Trophoblast cell (in vitro differentiated cells and primary cell): ENCODE data around the gene DNAI1.

Source experiments
- DNase-seq, 2 donors: peaks; one replicate each; pipeline ENCODE4 v3.0.0-alpha.2; 2016
- H2AFZ ChIP-seq: 2 replicates; pipeline ENCODE4 v1.6.1; 2013; ENCODE audit warnings: low read length, moderate library complexity, mild to moderate bottlenecking; ENCODE audit not compliant: insufficient read depth, poor library complexity
- H2AK5ac ChIP-seq: 2 replicates; pipeline ENCODE4 v1.6.1; 2013; ENCODE audit warnings: mild to moderate bottlenecking, low read length
- H2BK120ac ChIP-seq: 2 replicates; pipeline ENCODE4 v1.6.1; 2013; ENCODE audit warnings: low read length, mild to moderate bottlenecking, moderate library complexity; ENCODE audit not compliant: insufficient read depth, poor library complexity
- H2BK12ac ChIP-seq: 2 replicates; pipeline ENCODE4 v1.6.1; 2013; ENCODE audit warnings: mild to moderate bottlenecking, low read length, moderate library complexity
- H2BK5ac ChIP-seq: 2 replicates; pipeline ENCODE4 v1.6.1; 2013; ENCODE audit warnings: low read length, low read depth, moderate library complexity, mild to moderate bottlenecking; ENCODE audit not compliant: poor library complexity
- H3K14ac ChIP-seq: 2 replicates; pipeline ENCODE4 v1.6.1; 2013; ENCODE audit warnings: mild to moderate bottlenecking, low read length
- H3K18ac ChIP-seq: 2 replicates; pipeline ENCODE4 v1.6.1; 2013; ENCODE audit warnings: mild to moderate bottlenecking, low read length
- H3K23ac ChIP-seq: 2 replicates; pipeline ENCODE4 v1.6.1; 2013; ENCODE audit warnings: low read length
- H3K27ac ChIP-seq: 2 replicates; pipeline ENCODE4 v1.5.1; 2013; ENCODE audit warnings: low read depth, mild to moderate bottlenecking, inconsistent platforms, low read length, moderate library complexity
- H3K27me3 ChIP-seq: 2 replicates; pipeline ENCODE4 v1.6.1; 2013; ENCODE audit warnings: inconsistent platforms, mild to moderate bottlenecking, low read length, moderate library complexity; ENCODE audit not compliant: insufficient read depth
- H3K36me3 ChIP-seq, 2 experiments: 1 replicate in 1 of 2; 2 replicates in 1 of 2; pipeline ENCODE4 v1.6.1; 2013; ENCODE audit warnings: low read length in 2 of 2, mild to moderate bottlenecking in 2 of 2, moderate library complexity in 1 of 2; ENCODE audit not compliant: insufficient read depth in 2 of 2, control insufficient read depth in 1 of 2
- H3K4ac ChIP-seq: 2 replicates; pipeline ENCODE4 v1.6.1; 2013; ENCODE audit warnings: low read depth, mild to moderate bottlenecking, low read length, moderate library complexity
- H3K4me1 ChIP-seq, 2 experiments: 1 replicate in 1 of 2; 2 replicates in 1 of 2; pipeline ENCODE4 v1.6.1; 2013; ENCODE audit warnings: low read length in 2 of 2, mild to moderate bottlenecking in 2 of 2, moderate library complexity in 1 of 2; ENCODE audit not compliant: insufficient read depth in 2 of 2, control insufficient read depth in 1 of 2
- H3K4me2 ChIP-seq: 2 replicates; pipeline ENCODE4 v1.6.1; 2013; ENCODE audit warnings: inconsistent platforms, mild to moderate bottlenecking, low read length, moderate library complexity
- H3K4me3 ChIP-seq: 2 replicates; pipeline ENCODE4 v1.5.1; 2013; ENCODE audit warnings: mild to moderate bottlenecking, low read depth, low read length, inconsistent platforms
- H3K79me1 ChIP-seq: one replicate; pipeline ENCODE4 v1.6.1; 2013; ENCODE audit warnings: low read length
- H3K79me2 ChIP-seq: 2 replicates; pipeline ENCODE4 v1.6.1; 2013; ENCODE audit warnings: low read length, mild to moderate bottlenecking; ENCODE audit not compliant: control insufficient read depth, insufficient read depth, poor library complexity
- H3K9ac ChIP-seq: 2 replicates; pipeline ENCODE4 v1.6.1; 2013; ENCODE audit warnings: mild to moderate bottlenecking, low read length
- H3K9me3 ChIP-seq: 2 replicates; pipeline ENCODE4 v1.6.1; 2013; ENCODE audit warnings: low read depth, mild to moderate bottlenecking, control low read depth, inconsistent platforms, low read length; ENCODE audit not compliant: insufficient read depth
- H4K12ac ChIP-seq: 2 replicates; pipeline ENCODE4 v1.6.1; 2013; ENCODE audit warnings: low read depth, mild to moderate bottlenecking, low read length, moderate library complexity
- H4K8ac ChIP-seq: 2 replicates; pipeline ENCODE4 v1.6.1; 2013; ENCODE audit warnings: low read depth, mild to moderate bottlenecking, low read length, moderate library complexity
- H4K91ac ChIP-seq: one replicate; pipeline ENCODE4 v1.6.1; 2013; ENCODE audit warnings: low read depth, mild to moderate bottlenecking, low read length, moderate library complexity
- WGBS: extraction: QIAGEN DNeasy Blood & Tissue Kit; methylation state at CpG from one replicate; pipeline ENCODE4 v1.1.7; 2013; ENCODE audit warnings: missing lambda C conversion rate; ENCODE audit not compliant: insufficient read length, insufficient coverage; ENCODE audit errors: extremely low coverage; 5-methylcytosine and 5-hydroxymethylcytosine counted together

DNAI1 gene

GRCh38 chr9:34492051-34492450, 33.4 kb downstream of the DNAI1 start:
- Histone ChIP-seq H4K91ac (no peak overlapping the region), H3K9me3 (no peaks in the 10 kb centered on the region), H2AK5ac (no peak overlapping the region), H3K4ac (no peak overlapping the region), H2BK5ac (no peak overlapping the region), H4K12ac (no peak overlapping the region), H2BK120ac (no peak overlapping the region), H3K79me1 (no peaks in the 10 kb centered on the region), H3K4me1 (no peaks in the 10 kb centered on the region), H3K9ac (no peak overlapping the region), H2BK12ac (no peak overlapping the region), H3K27me3 (no peaks in the 10 kb centered on the region), H3K4me3 (no peak overlapping the region), H4K8ac (no peak overlapping the region), H3K79me2 (no peaks in the 10 kb centered on the region), H3K14ac (no peak overlapping the region), H3K27ac (no peak overlapping the region), H3K36me3 (no peaks in the 10 kb centered on the region), H3K4me2 (no peak overlapping the region), H3K23ac (no peak overlapping the region), H2AFZ (no peak overlapping the region), H3K18ac (no peak overlapping the region)
- DNase-seq = no peak
- WGBS = no CpG with 5 or more reads among the region's 2 CpGs

- peak; percentile 17 to 59 for DNase-seq
- Histone ChIP-seq H2BK120ac (no peak overlapping the region), H3K9me3 (no peaks in the 10 kb centered on the region), H2BK12ac (no peak overlapping the region), H3K4me1 (no peaks in the 10 kb centered on the region), H3K27ac (no peak overlapping the region), H3K23ac (no peak overlapping the region), H4K8ac (no peak overlapping the region), H2BK5ac (no peak overlapping the region), H4K91ac (no peak overlapping the region), H3K27me3 (no peaks in the 10 kb centered on the region), H3K9ac (no peak overlapping the region), H3K79me2 (no peaks in the 10 kb centered on the region), H3K14ac (no peak overlapping the region), H3K36me3 (no peaks in the 10 kb centered on the region), H3K4me2 (no peak overlapping the region), H4K12ac (no peak overlapping the region), H3K4me3 (no peak overlapping the region), H3K18ac (no peak overlapping the region), H3K4ac (no peak overlapping the region), H2AK5ac (no peak overlapping the region), H2AFZ (no peak overlapping the region), H3K79me1 (no peaks in the 10 kb centered on the region)
- no CpG with 5 or more reads among the region's 8 CpGs for WGBS
Observed at GRCh38 chr9:34493972-34494535, 35.4 kb downstream of the DNAI1 start.

- Histone ChIP-seq H3K4me2 (no peak overlapping the region), H2BK12ac (no peak overlapping the region), H2BK120ac (no peak overlapping the region), H3K27me3 (no peaks in the 10 kb centered on the region), H3K27ac (no peak overlapping the region), H3K4me1 (no peaks in the 10 kb centered on the region), H3K79me2 (no peaks in the 10 kb centered on the region), H2AFZ (no peak overlapping the region), H4K8ac (no peak overlapping the region), H4K91ac (no peak overlapping the region), H3K18ac (no peak overlapping the region), H4K12ac (no peak overlapping the region), H3K9me3 (no peaks in the 10 kb centered on the region), H3K4me3 (no peak overlapping the region), H3K9ac (no peak overlapping the region), H3K23ac (no peak overlapping the region), H2AK5ac (no peak overlapping the region), H3K36me3 (no peaks in the 10 kb centered on the region), H3K4ac (no peak overlapping the region), H3K14ac (no peak overlapping the region), H2BK5ac (no peak overlapping the region), H3K79me1 (no peaks in the 10 kb centered on the region)
- DNase-seq = no peak
- no CpG with 5 or more reads among the region's 6 CpGs for WGBS
Observed at GRCh38 chr9:34496149-34496712, 37.6 kb downstream of the DNAI1 start.

- no peak overlapping the region for H3K27ac ChIP-seq
- H3K23ac ChIP-seq = no peak overlapping the region
- no peak overlapping the region for H2BK120ac ChIP-seq
- DNase-seq = no peak
- H2BK5ac ChIP-seq = no peak overlapping the region
- WGBS = no CpG with 5 or more reads among the region's 3 CpGs
- H3K14ac ChIP-seq = no peak overlapping the region
- H3K4me3 ChIP-seq = no peak overlapping the region
- H3K18ac ChIP-seq = no peak overlapping the region
- no peak overlapping the region for H3K4me2 ChIP-seq
- H2AFZ ChIP-seq = no peak overlapping the region
- no peaks in the 10 kb centered on the region for H3K9me3 ChIP-seq
- no peak overlapping the region for H2BK12ac ChIP-seq
- no peak overlapping the region for H2AK5ac ChIP-seq
- H3K79me1 ChIP-seq = no peaks in the 10 kb centered on the region
- H4K8ac ChIP-seq = no peak overlapping the region
- no peak overlapping the region for H4K12ac ChIP-seq
- H3K79me2 ChIP-seq = no peaks in the 10 kb centered on the region
- no peaks in the 10 kb centered on the region for H3K27me3 ChIP-seq
- no peaks in the 10 kb centered on the region for H3K36me3 ChIP-seq
- H3K4ac ChIP-seq = no peak overlapping the region
- no peak overlapping the region for H3K9ac ChIP-seq
- H3K4me1 ChIP-seq = no peaks in the 10 kb centered on the region
- H4K91ac ChIP-seq = no peak overlapping the region
Observed at GRCh38 chr9:34498553-34498952, 39.9 kb downstream of the DNAI1 start.
